ENCODE measurements around the gene FOSL2.
A peak's percentile ranks its signal among the peaks of the same experiment; 100 is the strongest.

Gene FOSL2

DNA sequence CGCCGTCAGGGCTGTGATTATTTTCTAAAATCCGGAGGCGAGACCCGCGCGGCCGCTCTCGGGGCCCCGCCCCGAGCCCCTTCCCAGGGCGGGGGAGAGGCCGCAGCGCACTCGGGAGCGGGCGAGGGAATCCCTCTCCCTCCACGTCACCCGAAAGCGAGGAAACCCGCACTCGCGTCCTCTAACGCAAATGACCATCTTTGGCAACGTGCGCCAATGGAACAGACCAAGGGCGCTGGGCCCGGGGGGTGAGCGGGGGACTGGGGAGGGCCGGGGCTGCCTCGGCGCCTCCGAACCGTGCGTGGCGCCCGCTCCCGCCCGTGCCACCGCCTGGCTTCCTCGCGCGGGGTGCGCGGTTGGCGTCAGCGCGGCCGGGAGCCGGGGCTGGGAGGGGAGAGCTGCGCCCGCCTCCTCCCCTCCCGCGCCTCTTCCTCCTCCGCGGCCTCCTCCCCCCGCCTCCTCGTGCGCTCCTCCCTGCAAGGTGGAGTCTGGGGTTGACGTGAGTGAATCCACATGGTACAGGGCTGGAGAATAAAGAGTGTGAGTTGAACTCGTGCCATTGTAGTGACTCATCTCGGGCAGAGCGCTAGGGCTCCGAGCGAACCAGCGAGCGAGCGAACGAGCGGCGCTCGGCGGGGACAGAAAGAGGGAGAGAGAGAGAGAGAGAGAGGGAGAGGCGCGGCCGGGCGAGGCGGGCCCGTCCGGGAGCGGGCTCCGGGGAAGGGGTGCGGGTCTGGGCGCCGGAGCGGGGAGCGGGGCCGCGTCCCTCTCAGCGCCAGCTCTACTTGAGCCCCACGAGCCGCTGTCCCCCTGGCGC lies at the start of gene FOSL2 (continued):
- TF ChIP-seq ZNF112 (tag by site-specific recombination; IDR thresholded peaks at IDR 0.05) (no peak), ZNF324 (tag by site-specific recombination; IDR thresholded peaks at IDR 0.05) (peak; percentile 51; the same call in 1 of the 2 replicates), ZNF266 (tag by site-specific recombination; IDR thresholded peaks at IDR 0.05; ENCODE audit: low read depth) (no peak), ZEB2 (tag by site-specific recombination; IDR thresholded peaks at IDR 0.05) (peak; percentile 95), ZNF10 (tag by site-specific recombination; IDR thresholded peaks at IDR 0.05) (0 out of 2 replicates have a peak, but pooled peaks have one; percentile 10), ZNF24 (tag by site-specific recombination; IDR thresholded peaks at IDR 0.05) (peak; percentile 66; the same call in 1 of the 2 replicates), ZXDB (tag by site-specific recombination; IDR thresholded peaks at IDR 0.05) (peak; percentile 72), ZBTB21 (tag by site-specific recombination; IDR thresholded peaks at IDR 0.05) (no peak; the same call in 1 of the 2 replicates), ZIC2 (tag by site-specific recombination; IDR thresholded peaks at IDR 0.05) (peak; percentile 40; the same call in 1 of the 2 replicates)
- TF ChIP-seq, protein P1, sequence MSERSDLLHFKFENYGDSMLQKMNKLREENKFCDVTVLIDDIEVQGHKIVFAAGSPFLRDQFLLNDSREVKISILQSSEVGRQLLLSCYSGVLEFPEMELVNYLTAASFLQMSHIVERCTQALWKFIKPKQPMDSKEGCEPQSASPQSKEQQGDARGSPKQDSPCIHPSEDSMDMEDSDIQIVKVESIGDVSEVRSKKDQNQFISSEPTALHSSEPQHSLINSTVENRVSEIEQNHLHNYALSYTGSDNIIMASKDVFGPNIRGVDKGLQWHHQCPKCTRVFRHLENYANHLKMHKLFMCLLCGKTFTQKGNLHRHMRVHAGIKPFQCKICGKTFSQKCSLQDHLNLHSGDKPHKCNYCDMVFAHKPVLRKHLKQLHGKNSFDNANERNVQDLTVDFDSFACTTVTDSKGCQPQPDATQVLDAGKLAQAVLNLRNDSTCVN (tag by site-specific recombination; optimal IDR thresholded peaks at IDR 0.05): peak; percentile 90
- TF ChIP-seq, protein P2, sequence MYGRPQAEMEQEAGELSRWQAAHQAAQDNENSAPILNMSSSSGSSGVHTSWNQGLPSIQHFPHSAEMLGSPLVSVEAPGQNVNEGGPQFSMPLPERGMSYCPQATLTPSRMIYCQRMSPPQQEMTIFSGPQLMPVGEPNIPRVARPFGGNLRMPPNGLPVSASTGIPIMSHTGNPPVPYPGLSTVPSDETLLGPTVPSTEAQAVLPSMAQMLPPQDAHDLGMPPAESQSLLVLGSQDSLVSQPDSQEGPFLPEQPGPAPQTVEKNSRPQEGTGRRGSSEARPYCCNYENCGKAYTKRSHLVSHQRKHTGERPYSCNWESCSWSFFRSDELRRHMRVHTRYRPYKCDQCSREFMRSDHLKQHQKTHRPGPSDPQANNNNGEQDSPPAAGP (tag by site-specific recombination; IDR thresholded peaks at IDR 0.05): peak; percentile 86
- TF ChIP-seq, protein P3, sequence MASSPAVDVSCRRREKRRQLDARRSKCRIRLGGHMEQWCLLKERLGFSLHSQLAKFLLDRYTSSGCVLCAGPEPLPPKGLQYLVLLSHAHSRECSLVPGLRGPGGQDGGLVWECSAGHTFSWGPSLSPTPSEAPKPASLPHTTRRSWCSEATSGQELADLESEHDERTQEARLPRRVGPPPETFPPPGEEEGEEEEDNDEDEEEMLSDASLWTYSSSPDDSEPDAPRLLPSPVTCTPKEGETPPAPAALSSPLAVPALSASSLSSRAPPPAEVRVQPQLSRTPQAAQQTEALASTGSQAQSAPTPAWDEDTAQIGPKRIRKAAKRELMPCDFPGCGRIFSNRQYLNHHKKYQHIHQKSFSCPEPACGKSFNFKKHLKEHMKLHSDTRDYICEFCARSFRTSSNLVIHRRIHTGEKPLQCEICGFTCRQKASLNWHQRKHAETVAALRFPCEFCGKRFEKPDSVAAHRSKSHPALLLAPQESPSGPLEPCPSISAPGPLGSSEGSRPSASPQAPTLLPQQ (tag by site-specific recombination; IDR thresholded peaks at IDR 0.05): peak; percentile 73
- TF ChIP-seq, protein P4, sequence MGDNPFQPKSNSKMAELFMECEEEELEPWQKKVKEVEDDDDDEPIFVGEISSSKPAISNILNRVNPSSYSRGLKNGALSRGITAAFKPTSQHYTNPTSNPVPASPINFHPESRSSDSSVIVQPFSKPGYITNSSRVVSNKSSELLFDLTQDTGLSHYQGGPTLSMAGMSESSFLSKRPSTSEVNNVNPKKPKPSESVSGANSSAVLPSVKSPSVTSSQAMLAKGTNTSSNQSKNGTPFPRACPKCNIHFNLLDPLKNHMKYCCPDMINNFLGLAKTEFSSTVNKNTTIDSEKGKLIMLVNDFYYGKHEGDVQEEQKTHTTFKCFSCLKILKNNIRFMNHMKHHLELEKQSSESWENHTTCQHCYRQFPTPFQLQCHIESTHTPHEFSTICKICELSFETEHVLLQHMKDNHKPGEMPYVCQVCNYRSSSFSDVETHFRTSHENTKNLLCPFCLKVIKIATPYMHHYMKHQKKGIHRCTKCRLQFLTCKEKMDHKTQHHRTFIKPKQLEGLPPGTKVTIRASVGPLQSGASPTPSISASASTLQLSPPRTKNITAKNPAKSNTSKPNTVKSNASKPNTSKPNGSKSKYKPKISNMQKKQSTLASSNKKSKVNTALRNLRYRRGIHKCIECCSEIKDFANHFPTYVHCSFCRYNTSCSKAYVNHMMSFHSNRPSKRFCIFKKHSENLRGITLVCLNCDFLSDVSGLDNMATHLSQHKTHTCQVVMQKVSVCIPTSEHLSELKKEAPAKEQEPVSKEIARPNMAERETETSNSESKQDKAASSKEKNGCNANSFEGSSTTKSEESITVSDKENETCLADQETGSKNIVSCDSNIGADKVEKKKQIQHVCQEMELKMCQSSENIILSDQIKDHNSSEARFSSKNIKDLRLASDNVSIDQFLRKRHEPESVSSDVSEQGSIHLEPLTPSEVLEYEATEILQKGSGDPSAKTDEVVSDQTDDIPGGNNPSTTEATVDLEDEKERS (tag by site-specific recombination; IDR thresholded peaks at IDR 0.05): no peak

DNA sequence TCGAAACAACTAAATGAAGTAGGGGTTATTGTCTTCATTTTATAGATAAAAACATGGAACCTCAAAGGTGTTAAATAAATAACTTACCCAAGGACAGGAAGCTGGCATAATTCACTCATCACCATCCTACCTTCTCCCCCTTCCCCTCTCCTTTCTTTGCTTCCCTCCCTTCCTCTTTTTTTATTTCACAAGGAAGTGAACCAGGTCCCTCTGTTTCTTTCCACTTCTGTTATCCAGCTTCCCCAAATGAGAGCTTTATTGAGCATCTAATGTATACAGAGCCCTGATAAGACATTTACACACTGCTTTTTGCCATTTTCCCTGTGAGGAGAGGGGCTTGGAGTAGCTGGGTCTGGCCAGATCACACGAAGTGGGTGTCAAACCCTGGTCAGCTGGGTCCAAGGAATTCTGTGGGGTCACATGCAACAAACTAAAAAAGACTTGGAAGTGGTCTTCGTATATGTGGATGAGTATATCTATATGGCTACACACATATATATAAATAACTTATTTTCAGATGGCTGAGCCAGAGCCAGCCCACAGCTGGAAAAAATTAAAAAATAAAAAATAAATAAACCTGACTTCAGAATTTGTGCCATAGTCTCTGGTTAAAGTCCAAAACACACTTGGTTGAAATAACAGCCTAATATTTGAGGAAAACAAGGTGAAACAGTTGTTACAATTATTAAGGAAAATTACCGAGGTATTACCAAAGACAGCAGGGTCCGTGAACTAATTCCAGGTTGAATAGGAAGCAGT lies 49.3 kb upstream of the FOSL2 start:
- ChIA-PET CTCF (interaction anchor here (0.7 kb wide), 1 partner anchor 496 kb away, joined by 3 read pairs; no protein-coding TSS in a partner anchor), POLR2A (no interaction called here)
- H3K27ac ChIP-seq (ENCODE audit: extremely low read depth, low read depth, low read length): no peak overlapping the region
- H3K36me3 ChIP-seq (ENCODE audit: control insufficient read depth in 2 of 2, insufficient read depth in 1 of 2, low read length in 2 of 2): no peaks in the 10 kb centered on the region
- H3K4me3 ChIP-seq (ENCODE audit: low read depth, low read length): no peak overlapping the region
- H3K4me1 ChIP-seq (ENCODE audit: control insufficient read depth, insufficient read depth, low read length): no peaks in the 10 kb centered on the region
- no peaks in the 10 kb centered on the region for H3K9me3 ChIP-seq (ENCODE audit: control insufficient read depth, insufficient read depth, low read depth, low read length)
- TF ChIP-seq, protein P5, sequence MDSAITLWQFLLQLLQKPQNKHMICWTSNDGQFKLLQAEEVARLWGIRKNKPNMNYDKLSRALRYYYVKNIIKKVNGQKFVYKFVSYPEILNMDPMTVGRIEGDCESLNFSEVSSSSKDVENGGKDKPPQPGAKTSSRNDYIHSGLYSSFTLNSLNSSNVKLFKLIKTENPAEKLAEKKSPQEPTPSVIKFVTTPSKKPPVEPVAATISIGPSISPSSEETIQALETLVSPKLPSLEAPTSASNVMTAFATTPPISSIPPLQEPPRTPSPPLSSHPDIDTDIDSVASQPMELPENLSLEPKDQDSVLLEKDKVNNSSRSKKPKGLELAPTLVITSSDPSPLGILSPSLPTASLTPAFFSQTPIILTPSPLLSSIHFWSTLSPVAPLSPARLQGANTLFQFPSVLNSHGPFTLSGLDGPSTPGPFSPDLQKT (IDR thresholded peaks at IDR 0.05; ENCODE audit: borderline replicate concordance, low read depth, low read length): no peak
- TF ChIP-seq OVOL3 (tag by site-specific recombination; IDR thresholded peaks at IDR 0.05) (no peak), ZFP41 (tag by site-specific recombination; IDR thresholded peaks at IDR 0.05; ENCODE audit: borderline replicate concordance) (no peak), ZNF529 (tag by site-specific recombination; IDR thresholded peaks at IDR 0.05; ENCODE audit: insufficient replicate concordance) (no peak), GLI2 (tag by site-specific recombination; IDR thresholded peaks at IDR 0.05; ENCODE audit: borderline replicate concordance, low read depth) (no peak), KLF8 (tag by site-specific recombination; IDR thresholded peaks at IDR 0.05) (no peak), ZNF768 (tag by site-specific recombination; IDR thresholded peaks at IDR 0.05) (no peak), ZNF76 (tag by site-specific recombination; IDR thresholded peaks at IDR 0.05; ENCODE audit: borderline replicate concordance, low read depth) (no peak), GLIS2 (tag by site-specific recombination; IDR thresholded peaks at IDR 0.05) (no peak), ZNF670 (tag by site-specific recombination; IDR thresholded peaks at IDR 0.05; ENCODE audit: low read depth) (no peak), ZNF791 (tag by site-specific recombination; IDR thresholded peaks at IDR 0.05) (no peak), HOXA7 (CRISPR knock-in tag; IDR thresholded peaks at IDR 0.05; ENCODE audit: borderline replicate concordance) (no peak)
- TF ChIP-seq, protein P6, sequence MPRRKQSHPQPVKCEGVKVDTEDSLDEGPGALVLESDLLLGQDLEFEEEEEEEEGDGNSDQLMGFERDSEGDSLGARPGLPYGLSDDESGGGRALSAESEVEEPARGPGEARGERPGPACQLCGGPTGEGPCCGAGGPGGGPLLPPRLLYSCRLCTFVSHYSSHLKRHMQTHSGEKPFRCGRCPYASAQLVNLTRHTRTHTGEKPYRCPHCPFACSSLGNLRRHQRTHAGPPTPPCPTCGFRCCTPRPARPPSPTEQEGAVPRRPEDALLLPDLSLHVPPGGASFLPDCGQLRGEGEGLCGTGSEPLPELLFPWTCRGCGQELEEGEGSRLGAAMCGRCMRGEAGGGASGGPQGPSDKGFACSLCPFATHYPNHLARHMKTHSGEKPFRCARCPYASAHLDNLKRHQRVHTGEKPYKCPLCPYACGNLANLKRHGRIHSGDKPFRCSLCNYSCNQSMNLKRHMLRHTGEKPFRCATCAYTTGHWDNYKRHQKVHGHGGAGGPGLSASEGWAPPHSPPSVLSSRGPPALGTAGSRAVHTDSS (tag by site-specific recombination; IDR thresholded peaks at IDR 0.05): no peak

Data from HEK293 (cell line).